HCT116 (cell line): ENCODE data around the gene PIP4P1.

Source experiments
- CTCF ChIP-seq, 3 experiments: fragments of 200-600 bp in 1 of 3; sonication (generic) in 1 of 3; IDR thresholded peaks in 2 of 3; conservative IDR thresholded peaks in 1 of 3; 2 replicates each; pipeline ENCODE4 v1.5.1; 2012 to 2017; ENCODE audit warnings: low read depth in 2 of 3, low read length in 2 of 3, antibody characterized with exemption in 1 of 3, borderline replicate concordance in 1 of 3, control low read depth in 1 of 3, mild to moderate bottlenecking in 1 of 3, mixed read lengths in 1 of 3, mixed run types in 1 of 3, moderate library complexity in 1 of 3; ENCODE audit not compliant: insufficient read depth in 1 of 3
- ELF1 ChIP-seq: IDR thresholded peaks from 2 replicates; pipeline ENCODE4 v1.6.1; 2012; ENCODE audit warnings: low read depth, borderline replicate concordance
- POLR2A ChIP-seq: IDR thresholded peaks from 2 replicates; pipeline ENCODE4 v1.7.0; 2011; ENCODE audit warnings: borderline replicate concordance; ENCODE audit not compliant: insufficient read depth, insufficient read length; ENCODE audit errors: extremely low read depth
- REST ChIP-seq: IDR thresholded peaks from 2 replicates; pipeline ENCODE4 v1.6.1; 2012; ENCODE audit warnings: low read depth

DNA sequence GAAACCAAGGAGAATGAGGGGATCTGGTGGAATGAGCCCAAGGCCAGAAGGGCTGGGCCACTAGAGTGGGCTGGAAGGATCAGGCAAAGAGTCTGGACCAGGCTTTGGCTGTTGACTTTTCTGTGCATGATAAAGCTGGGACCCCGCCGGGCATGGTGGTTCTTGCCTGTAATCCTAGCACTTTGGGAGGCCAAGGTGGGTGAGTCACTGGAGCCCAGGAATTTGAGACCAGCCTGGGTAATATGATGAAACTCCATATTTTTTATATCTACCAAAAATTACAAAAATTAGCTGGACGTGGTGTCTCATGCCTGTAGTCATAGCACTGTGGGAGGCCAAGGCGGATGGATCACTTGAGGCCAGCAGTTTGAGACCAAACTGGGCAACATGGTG is 24.9 kb downstream of the PIP4P1 start:
- TF ChIP-seq CTCF (IDR thresholded peaks at IDR 0.05 in 2 of 3, conservative IDR thresholded peaks at IDR 0.05 in 1 of 3; ENCODE audit: borderline replicate concordance in 1 of 3, insufficient read depth in 1 of 3, low read depth in 2 of 3, low read length in 2 of 3), result no peak
- no peak for TF ChIP-seq ELF1
- TF ChIP-seq POLR2A, result no peak
- TF ChIP-seq REST, result no peak
